ENCODE measurements around the gene GAP43. TPM values are rescaled to one million over a fixed set of nuclear protein-coding genes. Genes with fewer than 3 reads are reported as not detected.
"Not testable (repeated sequence)": the region's sequence is repeated elsewhere in the genome, so short reads cannot be mapped to it uniquely, and the experiment has no call there.

Gene GAP43
- total RNA-seq, 1 donor from 2014 or later: 0.21 TPM

DNA sequence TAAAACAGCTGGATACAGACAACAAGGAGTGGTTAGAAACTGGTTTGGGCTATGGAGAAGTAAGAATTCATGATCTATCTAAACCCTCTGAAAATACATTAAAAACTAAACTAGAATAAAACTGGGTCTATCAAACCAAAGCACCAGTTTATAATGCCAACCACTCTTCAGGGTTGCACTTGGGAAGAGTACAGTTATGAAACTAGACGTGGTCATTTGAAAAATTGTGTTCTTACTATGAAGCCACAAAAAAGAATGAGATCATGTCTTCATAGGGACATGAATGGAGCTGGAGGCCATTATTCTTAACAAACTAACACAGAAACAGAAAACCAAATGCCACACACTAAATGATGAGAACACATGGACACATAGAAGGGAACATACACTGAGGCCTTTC is 103.8 kb downstream of the GAP43 start:
- H3K27me3 ChIP-seq (ENCODE audit: control insufficient read depth, insufficient read depth, low read length): no peaks in the 10 kb centered on the region
- no peak for TF ChIP-seq CTCF (IDR thresholded peaks at IDR 0.05; ENCODE audit: insufficient read depth, low read length, poor library complexity, severe bottlenecking)
- H3K4me3 ChIP-seq (ENCODE audit: low read depth, low read length): no peak overlapping the region
- DNase-seq (ENCODE audit: low read depth): no peak
- no peaks in the 10 kb centered on the region for H3K36me3 ChIP-seq (ENCODE audit: control insufficient read depth, insufficient read depth, low read length)

GRCh38 chr3:115728013-115728412 is 104.7 kb downstream of the GAP43 start:
- TF ChIP-seq CTCF (IDR thresholded peaks at IDR 0.05; ENCODE audit: insufficient read depth, low read length, poor library complexity, severe bottlenecking): no peak
- no peak overlapping the region for H3K4me3 ChIP-seq (ENCODE audit: low read depth, low read length)
- H3K27me3 ChIP-seq (ENCODE audit: control insufficient read depth, insufficient read depth, low read length): no peaks in the 10 kb centered on the region
- no peak for DNase-seq (ENCODE audit: low read depth)
- H3K36me3 ChIP-seq (ENCODE audit: control insufficient read depth, insufficient read depth, low read length): no peaks in the 10 kb centered on the region

DNA sequence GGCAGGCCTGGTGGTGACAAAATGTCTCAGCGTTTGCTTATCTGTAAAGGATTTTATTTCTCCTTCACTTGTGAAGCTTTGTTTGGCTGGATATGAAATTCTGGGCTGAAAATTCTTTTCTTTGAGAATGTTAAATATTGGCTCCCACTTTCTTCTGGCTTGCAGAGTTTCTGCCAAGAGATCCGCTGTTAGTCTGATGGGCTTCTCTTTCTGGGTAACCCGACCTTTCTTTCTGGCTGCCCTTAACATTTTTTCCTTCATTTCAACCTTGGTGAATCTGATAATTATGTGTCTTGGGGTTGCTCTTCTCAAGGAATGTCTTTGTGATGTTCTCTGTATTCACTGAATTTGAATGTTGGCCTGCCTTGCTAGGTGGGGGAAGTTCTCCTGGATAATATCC is 113.0 kb downstream of the GAP43 start:
- not testable (repeated sequence) for H3K27me3 ChIP-seq (ENCODE audit: control insufficient read depth, insufficient read depth, low read length); H3K4me3 ChIP-seq (ENCODE audit: low read depth, low read length); DNase-seq (ENCODE audit: low read depth); H3K36me3 ChIP-seq (ENCODE audit: control insufficient read depth, insufficient read depth, low read length)

DNA sequence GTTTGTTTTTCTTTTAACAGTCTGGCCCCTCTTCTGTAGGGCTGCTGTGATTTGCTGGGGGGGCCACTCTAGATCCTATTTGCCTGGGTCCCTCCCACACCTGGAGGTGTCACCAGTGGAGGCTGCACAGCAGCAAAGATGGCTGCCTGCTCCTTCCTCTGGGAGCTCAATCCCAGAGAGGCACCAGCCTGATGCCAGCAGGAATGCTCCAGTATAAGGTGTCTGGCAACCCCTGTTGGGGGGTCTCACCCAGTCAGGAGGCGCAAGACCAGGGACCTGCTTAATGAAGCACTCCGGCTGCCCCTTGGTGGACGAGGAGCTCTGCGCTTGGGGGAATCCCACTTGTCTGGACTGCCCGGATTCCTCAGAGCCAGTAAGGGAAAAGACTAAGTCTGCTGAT is 118.3 kb downstream of the GAP43 start:
- Histone ChIP-seq H3K27me3 (ENCODE audit: control insufficient read depth, insufficient read depth, low read length) (no peaks in the 10 kb centered on the region), H3K4me3 (ENCODE audit: low read depth, low read length) (no peak overlapping the region), H3K36me3 (ENCODE audit: control insufficient read depth, insufficient read depth, low read length) (no peaks in the 10 kb centered on the region)
- DNase-seq (ENCODE audit: low read depth): no peak
- TF ChIP-seq CTCF (IDR thresholded peaks at IDR 0.05; ENCODE audit: insufficient read depth, low read length, poor library complexity, severe bottlenecking): no peak

- H3K36me3 ChIP-seq (ENCODE audit: control insufficient read depth, insufficient read depth, low read length); H3K27me3 ChIP-seq (ENCODE audit: control insufficient read depth, insufficient read depth, low read length); H3K4me3 ChIP-seq (ENCODE audit: low read depth, low read length); DNase-seq (ENCODE audit: low read depth): not testable (repeated sequence)
Measured at GRCh38 chr3:115744516-115744915, 121.2 kb downstream of the GAP43 start.

DNA sequence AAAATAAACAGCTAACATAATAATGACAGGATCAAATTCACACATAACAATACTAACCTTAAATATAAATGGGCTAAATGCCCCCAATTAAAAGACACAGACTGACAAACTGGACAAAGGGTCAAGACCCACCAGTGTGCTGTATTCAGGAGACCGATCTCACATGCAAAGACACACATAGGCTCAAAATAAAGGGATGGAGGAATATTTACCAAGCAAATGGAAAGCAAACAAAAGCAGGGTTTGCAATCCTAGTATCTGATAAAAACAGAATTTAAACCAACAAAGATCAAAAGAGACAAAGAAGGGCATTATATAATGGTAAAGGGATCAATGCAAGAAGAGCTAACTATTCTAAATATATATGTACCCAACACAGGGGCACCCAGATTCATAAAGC is 129.7 kb downstream of the GAP43 start:
- DNase-seq (ENCODE audit: low read depth); H3K36me3 ChIP-seq (ENCODE audit: control insufficient read depth, insufficient read depth, low read length); H3K27me3 ChIP-seq (ENCODE audit: control insufficient read depth, insufficient read depth, low read length); H3K4me3 ChIP-seq (ENCODE audit: low read depth, low read length): not testable (repeated sequence)

- peaks cover 2% of the 10 kb centered on the region for H3K27me3 ChIP-seq (ENCODE audit: control insufficient read depth, insufficient read depth, low read length)
- DNase-seq (ENCODE audit: low read depth): no peak
- no peak for TF ChIP-seq CTCF (IDR thresholded peaks at IDR 0.05; ENCODE audit: insufficient read depth, low read length, poor library complexity, severe bottlenecking)
- H3K4me3 ChIP-seq (ENCODE audit: low read depth, low read length): no peak overlapping the region
- H3K36me3 ChIP-seq (ENCODE audit: control insufficient read depth, insufficient read depth, low read length): no peaks in the 10 kb centered on the region
Measured at GRCh38 chr3:115758076-115758763, 134.9 kb downstream of the GAP43 start.
